ENCODE measurements around the gene SIVA1. TPM values are rescaled to one million over a fixed set of nuclear protein-coding genes. Genes with fewer than 3 reads are reported as not detected.
A peak's percentile ranks its signal among the peaks of the same experiment; 100 is the strongest.
"Not testable (repeated sequence)": the region's sequence is repeated elsewhere in the genome, so short reads cannot be mapped to it uniquely, and the experiment has no call there.

SIVA1 gene
- total RNA-seq, 1 experiment from 2014 or later: 292 TPM

DNA sequence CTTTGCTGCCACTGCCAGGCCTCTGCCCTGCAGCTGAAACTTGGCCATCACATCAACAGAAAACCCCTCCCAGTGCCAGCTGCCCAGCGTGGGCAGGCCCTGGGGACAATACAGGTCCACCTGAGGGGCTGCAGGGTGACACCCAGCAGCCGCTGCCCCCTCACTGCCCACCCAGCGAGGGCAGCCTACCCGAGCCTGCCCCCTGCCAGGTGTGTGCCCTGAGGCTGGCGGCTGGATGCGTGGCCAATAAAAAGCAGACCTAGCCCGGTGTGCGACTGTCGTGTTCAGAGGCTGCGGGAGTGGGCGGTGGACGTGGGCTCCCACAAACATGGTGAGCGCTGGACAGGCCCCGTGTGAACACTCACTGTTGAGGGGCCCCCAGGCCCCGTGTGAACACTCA is 33.6 kb upstream of the SIVA1 start:
- DNase-seq (ENCODE audit: low read depth): no peak

GRCh38 chr14:104721505-104722431 is 31.2 kb upstream of the SIVA1 start:
- no peak for DNase-seq (ENCODE audit: low read depth)

DNA sequence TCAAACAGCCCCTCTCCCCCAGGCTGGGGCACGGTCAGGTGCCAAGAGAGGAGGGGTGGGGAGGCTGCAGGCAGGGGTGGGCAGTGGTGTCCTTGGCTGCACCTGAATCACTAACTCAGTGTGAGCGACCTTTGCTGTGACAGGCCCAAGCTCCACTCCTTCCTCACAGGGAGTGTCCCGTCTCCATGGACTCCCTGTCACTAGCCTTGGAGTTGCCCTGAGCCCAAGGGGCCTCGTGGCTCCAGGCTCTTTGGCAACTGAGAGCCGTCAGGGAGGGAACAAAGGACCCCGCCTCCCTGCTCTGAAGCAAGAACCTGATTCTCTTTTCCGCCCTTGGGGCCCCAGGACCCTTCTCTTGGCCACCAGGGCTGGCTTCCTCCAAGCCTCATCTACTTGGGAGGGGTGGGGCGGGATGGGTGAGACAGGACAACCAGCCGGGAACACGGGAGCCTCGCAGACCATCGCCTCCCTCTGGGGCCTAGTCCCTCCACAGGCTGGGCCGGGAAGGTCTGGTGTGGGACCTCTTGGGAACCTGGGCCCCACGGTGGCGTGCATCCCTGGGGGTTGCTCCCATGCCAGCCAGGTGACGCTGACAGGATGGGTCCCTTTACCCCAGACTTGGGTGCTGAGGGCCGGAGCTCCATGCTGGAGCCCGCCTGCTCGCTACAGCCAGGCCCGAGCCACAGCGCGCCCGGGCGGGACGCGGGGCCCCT is 29.9 kb upstream of the SIVA1 start:
- DNase-seq (ENCODE audit: low read depth): no peak

GRCh38 chr14:104723651-104724406 is 29.1 kb upstream of the SIVA1 start, which contains the start of gene ADSS1:
TSS of gene ADSS1 (plus strand) at chr14:104724229. CDS start at chr14:104724271, 42 bp downstream.
- DNase-seq (ENCODE audit: low read depth): peak; percentile 29

GRCh38 chr14:104724407-104724980 is 28.5 kb upstream of the SIVA1 start:
- DNase-seq (ENCODE audit: low read depth): no peak

- DNase-seq (ENCODE audit: low read depth): peak; percentile 33
Observed at GRCh38 chr14:104724981-104725771, 27.8 kb upstream of the SIVA1 start.

- no peak for DNase-seq (ENCODE audit: low read depth)
Observed at GRCh38 chr14:104725772-104726548, 27.0 kb upstream of the SIVA1 start.

DNA sequence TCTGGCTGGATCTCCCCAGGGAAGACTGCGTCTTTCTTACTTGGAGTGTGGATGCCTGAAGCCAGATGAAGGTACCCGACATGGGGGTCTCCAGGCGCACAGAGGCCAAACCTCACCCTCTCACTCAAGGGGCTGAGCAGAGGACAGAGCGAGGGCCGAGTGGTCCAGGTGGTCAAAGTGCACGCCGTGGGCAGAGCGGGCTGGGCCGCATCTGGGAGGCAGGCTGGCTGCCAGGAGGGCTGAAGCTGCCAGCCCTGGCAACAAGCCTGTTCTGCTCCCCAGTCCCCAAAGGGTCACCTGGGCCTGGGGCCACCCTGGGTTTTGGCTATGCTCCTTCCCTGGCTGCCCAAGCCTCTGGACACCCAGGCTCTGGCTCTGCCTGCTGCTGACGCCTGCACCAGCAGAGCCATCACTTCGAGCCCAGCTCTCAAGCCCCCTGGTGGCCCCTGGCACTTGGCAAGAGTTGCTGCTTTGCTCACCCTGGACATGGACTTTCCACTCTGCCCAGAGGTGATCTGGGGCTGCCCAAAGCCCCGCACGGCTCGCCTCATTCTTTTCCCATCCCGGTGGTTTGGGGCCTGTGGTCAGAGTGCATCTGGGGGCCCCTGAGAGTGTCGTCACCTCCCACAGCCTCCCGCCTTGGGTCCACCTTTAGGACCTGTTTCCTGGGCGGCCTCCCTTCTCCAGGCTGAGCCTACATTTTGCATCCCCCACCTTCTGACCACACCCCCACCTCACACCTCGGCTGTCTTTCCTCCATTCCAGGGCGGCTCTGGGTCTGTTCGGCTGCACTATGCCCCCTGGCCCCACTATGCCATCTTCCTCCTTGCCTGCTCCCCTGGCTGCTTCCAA is 26.1 kb upstream of the SIVA1 start:
- no peak for DNase-seq (ENCODE audit: low read depth)

GRCh38 chr14:104728631-104729030 is 24.3 kb upstream of the SIVA1 start:
- no peak for DNase-seq (ENCODE audit: low read depth)

GRCh38 chr14:104729176-104729834 is 23.6 kb upstream of the SIVA1 start:
- not testable (repeated sequence) for DNase-seq (ENCODE audit: low read depth)

GRCh38 chr14:104729835-104730181 is 23.1 kb upstream of the SIVA1 start:
- no peak for DNase-seq (ENCODE audit: low read depth)

DNA sequence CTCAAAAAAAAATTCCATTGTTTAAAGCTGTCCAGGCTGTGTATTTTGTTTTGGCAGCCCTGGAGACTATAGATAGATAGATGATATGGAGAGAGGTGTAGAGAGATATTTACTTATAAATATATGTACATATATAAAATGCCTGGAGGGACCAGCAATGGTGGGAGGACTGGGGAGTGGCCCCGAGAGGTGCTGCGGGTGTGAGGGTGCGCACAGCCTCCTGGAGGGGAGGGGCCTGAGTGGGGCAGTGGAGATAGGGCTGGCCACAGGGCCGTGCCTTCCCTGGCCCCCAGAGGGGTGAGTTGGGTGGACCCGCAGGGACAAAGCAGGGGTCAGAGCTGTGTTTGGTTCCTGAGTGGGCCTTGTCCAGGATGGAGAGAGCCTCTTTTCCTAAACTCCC is 22.5 kb upstream of the SIVA1 start:
- DNase-seq (ENCODE audit: low read depth): no peak

GRCh38 chr14:104731320-104732294 is 21.3 kb upstream of the SIVA1 start:
- DNase-seq (ENCODE audit: low read depth): no peak

DNA sequence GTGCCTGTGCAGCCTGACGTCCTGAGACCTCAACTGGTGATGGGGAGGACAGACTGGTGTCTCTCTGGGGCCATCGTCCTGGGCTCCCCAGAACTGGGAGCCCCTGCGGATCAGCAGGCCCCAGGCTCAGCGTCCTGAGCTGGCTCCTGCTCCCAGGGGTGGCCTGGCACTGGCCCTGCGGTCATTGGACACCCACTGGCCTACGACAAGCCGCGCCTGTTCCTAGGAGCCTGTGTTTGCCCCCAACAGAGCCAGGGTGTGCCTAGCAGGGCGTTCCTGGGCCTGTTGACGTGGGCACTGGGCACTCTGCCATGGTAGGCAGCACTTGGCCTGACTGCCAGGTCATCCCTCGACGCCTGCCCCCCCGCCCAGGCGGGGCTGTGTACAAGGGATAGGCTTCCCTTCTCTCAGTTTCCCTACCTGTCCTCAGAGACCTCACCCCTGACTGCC is 20.6 kb upstream of the SIVA1 start:
- DNase-seq (ENCODE audit: low read depth): no peak

- no peak for DNase-seq (ENCODE audit: low read depth)
Observed at GRCh38 chr14:104732931-104733681, 19.8 kb upstream of the SIVA1 start.

DNA sequence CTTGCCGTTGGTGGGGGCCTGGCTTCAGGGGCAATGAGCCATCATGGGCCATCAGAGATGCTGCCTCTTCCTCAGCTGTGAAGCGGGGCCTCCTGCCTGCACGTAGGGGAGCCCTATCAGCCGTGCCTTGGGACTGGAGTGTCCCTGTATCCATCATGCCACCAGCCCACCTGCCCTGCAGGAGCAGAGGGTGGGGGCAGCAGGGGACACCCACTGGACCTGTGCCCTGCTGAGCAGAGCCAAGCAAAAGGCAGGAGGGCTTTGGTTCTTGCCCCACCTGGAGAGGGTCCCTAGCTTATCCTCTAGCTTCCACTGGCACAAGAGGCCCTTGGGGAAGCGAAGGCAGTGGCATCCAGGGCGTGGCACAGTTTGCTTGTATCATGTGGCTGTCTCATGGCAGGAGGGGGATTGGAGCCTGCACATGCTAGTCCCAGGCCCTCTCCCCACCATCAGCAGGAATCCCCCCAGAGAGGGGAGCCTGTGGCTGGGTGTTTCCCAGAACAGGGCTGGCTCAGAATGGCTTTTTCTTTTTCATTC is 18.8 kb upstream of the SIVA1 start:
- no peak for DNase-seq (ENCODE audit: low read depth)

Measured in M059J (cell line).